Left colon (tissue), 2 donors: ENCODE measurements around the gene ATP2A3. TPM values are rescaled to one million over a fixed set of nuclear protein-coding genes. Genes with fewer than 3 reads are reported as not detected.
"Not testable (repeated sequence)": the region's sequence is repeated elsewhere in the genome, so short reads cannot be mapped to it uniquely, and the experiment has no call there.

Experiments
- ATAC-seq: fragments of 200-7000 bp; cut with Tn5 transposase; one replicate; pipeline ENCODE4 v1.9.1; 2020; ENCODE audit warnings: mild to moderate bottlenecking, moderate library complexity
- DNase-seq, 2 donors: peaks; one replicate each; pipeline ENCODE4 v3.0.0-alpha.2; 2020
- intact Hi-C, 2 donors: fragments of 100-400 bp; cut with DNase I in 1 of 2; cut with micrococcal nuclease in 1 of 2; formaldehyde crosslinking; loops; one replicate each; pipeline versions ENCODE4 v1.11.2 to v1.14.0; 2022; cut with DNase I, micrococcal nuclease
- total RNA-seq, 2 donors: library from RNA; stranded (reverse); fragmentation: NEBNext Ultra II Directional; extraction: Animal tissue kit (Norgen Biotek cat#: 25700); gene quantifications; one replicate each; pipeline ENCODE4 v1.2.1, GENCODE V29; 2021
- donor health status: DM: no; HTN: no; CAD: no.
- donor health status: DM: yes; HTN: yes; CAD: no.

Gene ATP2A3
- total RNA-seq, 2 donors from 2014 or later, result 276 to 300 TPM

GRCh38 chr17:3995067-3995466 lies 30.8 kb upstream of the ATP2A3 start:
- intact Hi-C loops, result no loop called here
- DNase-seq (no peak), ATAC-seq (no peak)

GRCh38 chr17:3994221-3994576 lies 30.0 kb upstream of the ATP2A3 start:
- intact Hi-C loops, result no loop called here
- DNase-seq (no peak), ATAC-seq (no peak)

- ATAC-seq (no peak), DNase-seq (no peak)
- intact Hi-C loops, result no loop called here
These were observed 29.4 kb upstream of the ATP2A3 start for GRCh38 chr17:3993493-3994220.

GRCh38 chr17:3992370-3992769 lies 28.1 kb upstream of the ATP2A3 start:
- intact Hi-C loops, result no loop called here
- DNase-seq (no peak), ATAC-seq (no peak)

GRCh38 chr17:3991699-3992098 lies 27.5 kb upstream of the ATP2A3 start:
- DNase-seq, intact Hi-C loops, ATAC-seq: not testable (repeated sequence)

GRCh38 chr17:3990386-3991127 lies 26.3 kb upstream of the ATP2A3 start:
- DNase-seq (no peak), ATAC-seq (no peak)
- intact Hi-C loops, result no loop called here

- intact Hi-C loops, result no loop called here
- DNase-seq, result no peak
These were observed 25.0 kb upstream of the ATP2A3 start for GRCh38 chr17:3989041-3989886.

GRCh38 chr17:3988297-3989040 lies 24.2 kb upstream of the ATP2A3 start:
- DNase-seq (no peak), ATAC-seq (no peak)

More at GRCh38 chr17:3989041-3989886, 25.0 kb upstream of the ATP2A3 start:
- ATAC-seq, result no peak

GRCh38 chr17:3986939-3987335 lies 22.7 kb upstream of the ATP2A3 start:
- DNase-seq, result no peak
- no peak for ATAC-seq
- intact Hi-C loops, result no loop called here

More at GRCh38 chr17:3988297-3989040, 24.2 kb upstream of the ATP2A3 start:
- intact Hi-C loops, result no loop called here

GRCh38 chr17:3986270-3986938 lies 22.2 kb upstream of the ATP2A3 start:
- DNase-seq (no peak), ATAC-seq (peak; percentile 31)
- intact Hi-C loops, result no loop called here

- DNase-seq, result no peak
- intact Hi-C loops, result no loop called here
- peak; percentile 20 for ATAC-seq
These were observed 21.6 kb upstream of the ATP2A3 start for GRCh38 chr17:3985846-3986245.

- peak in 1 of 2 donors; percentile 32 for DNase-seq
- intact Hi-C loops, result no loop called here
- peak; percentile 38 for ATAC-seq
These were observed 19.6 kb upstream of the ATP2A3 start for GRCh38 chr17:3983606-3984484.

- ATAC-seq (no peak), DNase-seq (peak in 1 of 2 donors; percentile 23)
- intact Hi-C loops, result no loop called here
These were observed 18.3 kb upstream of the ATP2A3 start for GRCh38 chr17:3982541-3983017.

GRCh38 chr17:3982113-3982512 lies 17.9 kb upstream of the ATP2A3 start:
- intact Hi-C loops, result no loop called here
- ATAC-seq (no peak), DNase-seq (peak in 1 of 2 donors; percentile 23)

- ATAC-seq, result no peak
- DNase-seq, result peak in 1 of 2 donors; percentile 22
- intact Hi-C loops, result no loop called here
These were observed 17.2 kb upstream of the ATP2A3 start for GRCh38 chr17:3981455-3981854.

- intact Hi-C loops, result no loop called here
- peak in 1 of 2 donors; percentile 23 for DNase-seq
- ATAC-seq, result no peak
These were observed 16.3 kb upstream of the ATP2A3 start for GRCh38 chr17:3980381-3981014.

GRCh38 chr17:3979290-3979611 lies 15.0 kb upstream of the ATP2A3 start:
- DNase-seq (peak in 1 of 2 donors; percentile 22), ATAC-seq (no peak)
- intact Hi-C loops, result no loop called here
